DND-41 (cell line): Measurements from ENCODE around the gene MYH9.
"Not testable (repeated sequence)": the region's sequence is repeated elsewhere in the genome, so short reads cannot be mapped to it uniquely, and the experiment has no call there.

Experiments used
- ATAC-seq: fragments of 200-7000 bp; cut with Tn5 transposase; 3 replicates; pipeline ENCODE4 v1.9.1; 2021; ENCODE audit warnings: low read depth; ENCODE audit not compliant: insufficient read depth
- DNase-seq: peaks from one replicate; pipeline ENCODE4 v3.0.0-alpha.2; 2020
- H2AFZ ChIP-seq: 2 replicates; pipeline ENCODE4 v1.6.0; 2012; ENCODE audit warnings: low read depth, low read length
- H3K27ac ChIP-seq: 2 replicates; pipeline ENCODE4 v1.5.1; 2012; ENCODE audit warnings: low read length, inconsistent platforms
- H3K27me3 ChIP-seq: fragments of 200-600 bp; sonication (generic); 2 replicates; pipeline ENCODE4 v1.6.0; 2012; ENCODE audit warnings: low read length, mild to moderate bottlenecking, inconsistent platforms; ENCODE audit not compliant: insufficient read depth, poor library complexity
- H3K36me3 ChIP-seq: 2 replicates; pipeline ENCODE4 v1.5.1; 2012; ENCODE audit warnings: low read length, inconsistent platforms; ENCODE audit not compliant: insufficient read depth
- H3K4me1 ChIP-seq: 2 replicates; pipeline ENCODE4 v1.5.1; 2012; ENCODE audit warnings: mild to moderate bottlenecking, low read length; ENCODE audit not compliant: insufficient read depth
- H3K4me2 ChIP-seq: 2 replicates; pipeline ENCODE4 v1.6.0; 2012; ENCODE audit warnings: mild to moderate bottlenecking, moderate library complexity, low read length, inconsistent platforms; ENCODE audit not compliant: insufficient read depth
- H3K4me3 ChIP-seq, 2 experiments: fragments of 200-600 bp in 1 of 2; shearing (Covaris generic) in 1 of 2; 2 replicates each; pipeline ENCODE4 v1.5.1; 2012 to 2016; ENCODE audit warnings: inconsistent platforms in 2 of 2, low read length in 2 of 2, mild to moderate bottlenecking in 2 of 2, low read depth in 1 of 2, moderate library complexity in 1 of 2
- H3K79me2 ChIP-seq: 2 replicates; pipeline ENCODE4 v1.6.0; 2012; ENCODE audit warnings: low read length, inconsistent platforms; ENCODE audit not compliant: insufficient read depth
- H3K9ac ChIP-seq: 2 replicates; pipeline ENCODE4 v1.6.0; 2012; ENCODE audit warnings: low read depth, mild to moderate bottlenecking, inconsistent platforms, low read length, moderate library complexity
- H3K9me3 ChIP-seq: 2 replicates; pipeline ENCODE4 v1.5.1; 2012; ENCODE audit warnings: low read length, moderate library complexity, mild to moderate bottlenecking, inconsistent platforms; ENCODE audit not compliant: insufficient read depth, severe bottlenecking
- H4K20me1 ChIP-seq: 2 replicates; pipeline ENCODE4 v1.6.0; 2012; ENCODE audit warnings: low read length; ENCODE audit not compliant: insufficient read depth
- CTCF ChIP-seq: IDR thresholded peaks from 2 replicates; pipeline ENCODE4 v1.5.1; 2012; ENCODE audit warnings: borderline replicate concordance, low read length, moderate library complexity, mild to moderate bottlenecking; ENCODE audit not compliant: poor library complexity, severe bottlenecking; ENCODE audit errors: extremely low read depth
- EZH2 ChIP-seq: IDR thresholded peaks from 3 replicates; pipeline ENCODE4 v1.6.1; 2012; ENCODE audit warnings: borderline replicate concordance, low read depth, mild to moderate bottlenecking, moderate library complexity, low read length, inconsistent platforms; ENCODE audit not compliant: severe bottlenecking

The MYH9 gene

GRCh38 chr22:36267058-36267457 is 120.7 kb downstream of the MYH9 start:
- H3K9ac ChIP-seq: no peak overlapping the region
- no peaks in the 10 kb centered on the region for H3K4me1 ChIP-seq
- TF ChIP-seq EZH2: no peak
- no peak for TF ChIP-seq CTCF
- ATAC-seq: no peak
- no peak for DNase-seq
- no peak overlapping the region for H3K4me3 ChIP-seq
- H3K27ac ChIP-seq: no peak overlapping the region
- no peaks in the 10 kb centered on the region for H3K27me3 ChIP-seq
- H3K4me2 ChIP-seq: no peak overlapping the region
- H3K79me2 ChIP-seq: no peaks in the 10 kb centered on the region
- peaks cover 15% of the 10 kb centered on the region for H3K36me3 ChIP-seq
- H2AFZ ChIP-seq: no peak overlapping the region
- no peaks in the 10 kb centered on the region for H3K9me3 ChIP-seq
- no peaks in the 10 kb centered on the region for H4K20me1 ChIP-seq

DNA sequence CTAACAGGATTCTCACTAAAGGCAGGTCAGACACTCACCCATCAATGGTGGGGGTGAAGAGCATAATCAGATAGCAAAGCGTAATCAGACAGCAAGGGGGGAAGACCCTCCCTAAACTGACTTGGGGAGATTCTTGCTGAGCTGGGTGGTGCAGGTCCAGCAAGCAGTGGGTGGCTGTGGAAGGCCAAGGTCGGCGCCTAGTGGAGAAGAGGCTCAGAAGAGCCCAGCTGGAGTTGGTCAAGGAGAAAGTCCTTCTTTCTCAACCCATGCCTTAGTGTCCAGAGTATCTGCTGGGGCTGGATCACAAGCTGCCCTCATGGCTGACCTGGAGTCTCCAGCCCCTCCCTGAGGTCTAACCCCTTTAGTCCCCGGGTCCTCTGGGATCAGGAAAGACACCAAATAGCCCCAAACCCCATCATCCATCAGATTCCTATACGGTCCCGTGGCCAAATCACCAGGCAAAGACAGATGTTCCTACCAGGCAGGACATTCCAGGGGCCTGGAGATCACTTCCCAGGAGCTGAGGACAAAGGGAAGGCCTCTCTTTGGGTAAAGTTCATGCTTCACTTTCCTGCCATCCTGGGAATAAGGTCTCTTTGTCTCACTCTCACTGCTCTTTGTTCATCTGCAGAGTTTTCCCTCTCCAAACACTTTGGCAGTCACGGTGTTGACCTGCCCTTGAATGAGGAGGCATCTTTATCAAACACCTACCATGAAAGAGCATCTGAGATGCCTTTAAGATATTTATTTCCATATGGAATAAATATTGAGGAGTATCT is 123.7 kb downstream of the MYH9 start:
- not testable (repeated sequence) for H3K9ac ChIP-seq, H3K9me3 ChIP-seq, ATAC-seq, H3K79me2 ChIP-seq, H2AFZ ChIP-seq, H4K20me1 ChIP-seq, H3K4me2 ChIP-seq, H3K4me3 ChIP-seq, H3K27ac ChIP-seq, DNase-seq, H3K27me3 ChIP-seq, H3K4me1 ChIP-seq
- H3K36me3 ChIP-seq: peaks cover 26% of the 10 kb centered on the region

DNA sequence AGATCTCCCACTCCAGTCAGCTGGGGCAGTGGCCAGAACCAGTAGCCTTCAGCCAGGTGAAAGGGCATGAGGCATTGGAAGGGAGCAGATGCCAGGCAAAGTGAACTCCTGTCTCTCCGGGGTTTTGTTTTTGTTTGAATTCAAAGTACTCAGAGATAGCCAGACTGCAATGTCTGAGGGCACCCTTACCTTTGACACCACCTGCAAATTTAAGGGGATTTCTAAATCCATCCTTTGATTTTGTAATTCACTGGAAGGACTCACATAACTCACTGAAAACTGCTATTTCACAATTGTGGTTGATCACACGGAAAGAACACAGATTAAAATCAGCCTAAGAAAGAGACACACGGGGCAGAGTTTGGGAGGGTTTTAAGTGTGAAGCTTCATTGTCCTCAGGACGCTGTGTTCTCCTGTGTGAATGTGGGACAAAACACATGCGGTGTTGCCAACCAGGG is 124.5 kb downstream of the MYH9 start:
- not testable (repeated sequence) for H3K27me3 ChIP-seq, H3K4me3 ChIP-seq, DNase-seq, H3K9ac ChIP-seq, ATAC-seq, H3K79me2 ChIP-seq, H3K4me2 ChIP-seq, H3K9me3 ChIP-seq, H2AFZ ChIP-seq, H4K20me1 ChIP-seq, H3K27ac ChIP-seq
- Histone ChIP-seq H3K4me1 (peaks cover 13% of the 10 kb centered on the region), H3K36me3 (peaks cover 34% of the 10 kb centered on the region)

GRCh38 chr22:36262307-36262706 is 125.5 kb downstream of the MYH9 start:
- ATAC-seq, H3K9me3 ChIP-seq, H3K9ac ChIP-seq, DNase-seq, H3K4me3 ChIP-seq, H3K27ac ChIP-seq, H3K27me3 ChIP-seq, H3K4me2 ChIP-seq, H3K79me2 ChIP-seq, H2AFZ ChIP-seq, H4K20me1 ChIP-seq: not testable (repeated sequence)
- H3K4me1 ChIP-seq: peaks cover 14% of the 10 kb centered on the region
- peaks cover 37% of the 10 kb centered on the region for H3K36me3 ChIP-seq

GRCh38 chr22:36261675-36262074 is 126.1 kb downstream of the MYH9 start:
- not testable (repeated sequence) for ATAC-seq, H3K79me2 ChIP-seq, H3K9me3 ChIP-seq, H3K4me3 ChIP-seq, H3K27me3 ChIP-seq, H3K9ac ChIP-seq, H2AFZ ChIP-seq, H4K20me1 ChIP-seq, H3K4me2 ChIP-seq, DNase-seq, H3K27ac ChIP-seq
- Histone ChIP-seq H3K4me1 (peaks cover 14% of the 10 kb centered on the region), H3K36me3 (peaks cover 41% of the 10 kb centered on the region)
